Prostate gland (tissue), 2 donors: ENCODE measurements around the gene PRG2. TPM values are rescaled to one million over a fixed set of nuclear protein-coding genes. Genes with fewer than 3 reads are reported as not detected.

Experiments used
- DNase-seq: peaks from one replicate; pipeline ENCODE4 v3.0.0-alpha.2; 2019; ENCODE audit warnings: low spot score
- H3K27ac ChIP-seq, 2 donors: fragments of 200-600 bp; sonication (generic); 2 replicates each; pipeline ENCODE4 v1.5.1; 2017 to 2019
- H3K27me3 ChIP-seq: fragments of 200-600 bp; sonication (generic); replicated peaks from 2 replicates; pipeline ENCODE4 v1.5.1; 2019; ENCODE audit not compliant: insufficient read depth
- H3K36me3 ChIP-seq, 2 donors: fragments of 200-600 bp; sonication (generic); 1 replicate in 1 of 2; 2 replicates in 1 of 2; pipeline versions ENCODE4 v1.5.1 to v1.8.1; 2017 to 2019
- H3K4me1 ChIP-seq: fragments of 200-600 bp; sonication (generic); replicated peaks from 2 replicates; pipeline ENCODE4 v1.5.1; 2019
- H3K4me3 ChIP-seq, 2 donors: fragments of 200-600 bp; sonication (generic); 2 replicates each; pipeline ENCODE4 v1.5.1; 2017 to 2019
- H3K9me3 ChIP-seq: fragments of 200-600 bp; sonication (generic); 2 replicates; pipeline ENCODE4 v1.5.1; 2017
- POLR2A ChIP-seq: fragments of 450-650 bp; IDR thresholded peaks from one replicate; pipeline ENCODE4 v1.6.1; 2016; ENCODE audit warnings: antibody characterized with exemption, mild to moderate bottlenecking
- POLR2AphosphoS5 ChIP-seq: sonication (generic); formaldehyde crosslinking; IDR thresholded peaks from one replicate; pipeline ENCODE4 v1.6.1; 2017; ENCODE audit warnings: antibody characterized with exemption
- WGBS: methylation state at CpG from one replicate; pipeline ENCODE4 v1.1.5; 2018; 5-methylcytosine and 5-hydroxymethylcytosine counted together
- intact Hi-C: fragments of 100-400 bp; cut with DNase I; formaldehyde crosslinking; loops from one replicate; pipeline ENCODE4 v1.14.2; 2022
- total RNA-seq, 2 donors: library from RNA; depleted of rRNA; stranded (reverse); fragments of >200 nt; gene quantifications; one replicate each; pipeline ENCODE4 v1.1.0, GENCODE V29; 2016
- TF ChIP-seq, protein P1 (sequence below), 4 experiments: fragments of 200-600 bp in 2 of 4; fragments of 450-650 bp in 2 of 4; sonication (generic) in 2 of 4; IDR thresholded peaks; 1 replicate in 3 of 4; 2 replicates in 1 of 4; pipeline ENCODE4 v1.5.1; 2016 to 2019; ENCODE audit warnings: antibody characterized with exemption in 4 of 4, mild to moderate bottlenecking in 2 of 4, moderate library complexity in 2 of 4

The PRG2 gene
- total RNA-seq, 2 donors from 2014 or later, result 0.36 TPM; not detected in 1

- no peak for TF ChIP-seq POLR2A
- no peak for TF ChIP-seq POLR2AphosphoS5
- TF ChIP-seq, protein P1, sequence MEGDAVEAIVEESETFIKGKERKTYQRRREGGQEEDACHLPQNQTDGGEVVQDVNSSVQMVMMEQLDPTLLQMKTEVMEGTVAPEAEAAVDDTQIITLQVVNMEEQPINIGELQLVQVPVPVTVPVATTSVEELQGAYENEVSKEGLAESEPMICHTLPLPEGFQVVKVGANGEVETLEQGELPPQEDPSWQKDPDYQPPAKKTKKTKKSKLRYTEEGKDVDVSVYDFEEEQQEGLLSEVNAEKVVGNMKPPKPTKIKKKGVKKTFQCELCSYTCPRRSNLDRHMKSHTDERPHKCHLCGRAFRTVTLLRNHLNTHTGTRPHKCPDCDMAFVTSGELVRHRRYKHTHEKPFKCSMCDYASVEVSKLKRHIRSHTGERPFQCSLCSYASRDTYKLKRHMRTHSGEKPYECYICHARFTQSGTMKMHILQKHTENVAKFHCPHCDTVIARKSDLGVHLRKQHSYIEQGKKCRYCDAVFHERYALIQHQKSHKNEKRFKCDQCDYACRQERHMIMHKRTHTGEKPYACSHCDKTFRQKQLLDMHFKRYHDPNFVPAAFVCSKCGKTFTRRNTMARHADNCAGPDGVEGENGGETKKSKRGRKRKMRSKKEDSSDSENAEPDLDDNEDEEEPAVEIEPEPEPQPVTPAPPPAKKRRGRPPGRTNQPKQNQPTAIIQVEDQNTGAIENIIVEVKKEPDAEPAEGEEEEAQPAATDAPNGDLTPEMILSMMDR (IDR thresholded peaks at IDR 0.05), result no peak
- DNase-seq, result no peak
- Histone ChIP-seq H3K27ac (no peak overlapping the region), H3K4me1 (no peaks in the 10 kb centered on the region), H3K36me3 (no peaks in the 10 kb centered on the region), H3K4me3 (no peak overlapping the region), H3K9me3 (no peaks in the 10 kb centered on the region), H3K27me3 (peaks cover 5% of the 10 kb centered on the region)
- intact Hi-C loops, result no loop called here
Measured at GRCh38 chr11:57378186-57378585, 12.3 kb downstream of the PRG2 start.

- no peaks in the 10 kb centered on the region for H3K9me3 ChIP-seq
- H3K4me3 ChIP-seq, result no peak overlapping the region
- H3K27ac ChIP-seq, result no peak overlapping the region
- no peak for DNase-seq
- no peaks in the 10 kb centered on the region for H3K36me3 ChIP-seq
- TF ChIP-seq, protein P1 (IDR thresholded peaks at IDR 0.05), result no peak
- TF ChIP-seq POLR2A (no peak), POLR2AphosphoS5 (no peak)
- intact Hi-C loops, result no loop called here
- peaks cover 5% of the 10 kb centered on the region for H3K27me3 ChIP-seq
- WGBS, result 68% methylated on average over 5 of the region's 5 CpGs
- no peaks in the 10 kb centered on the region for H3K4me1 ChIP-seq
Measured at GRCh38 chr11:57377107-57377506, 13.3 kb downstream of the PRG2 start.

- Histone ChIP-seq H3K36me3 (no peaks in the 10 kb centered on the region), H3K4me1 (no peaks in the 10 kb centered on the region), H3K27me3 (peaks cover 5% of the 10 kb centered on the region), H3K27ac (no peak overlapping the region), H3K4me3 (no peak overlapping the region), H3K9me3 (no peaks in the 10 kb centered on the region)
- 43% methylated on average over 19 of the region's 26 CpGs for WGBS
- TF ChIP-seq POLR2A (no peak), POLR2AphosphoS5 (no peak)
- TF ChIP-seq, protein P1 (IDR thresholded peaks at IDR 0.05), result no peak
- DNase-seq, result no peak
- intact Hi-C loops, result no loop called here
Measured at GRCh38 chr11:57376095-57377090, 14.1 kb downstream of the PRG2 start.

DNA sequence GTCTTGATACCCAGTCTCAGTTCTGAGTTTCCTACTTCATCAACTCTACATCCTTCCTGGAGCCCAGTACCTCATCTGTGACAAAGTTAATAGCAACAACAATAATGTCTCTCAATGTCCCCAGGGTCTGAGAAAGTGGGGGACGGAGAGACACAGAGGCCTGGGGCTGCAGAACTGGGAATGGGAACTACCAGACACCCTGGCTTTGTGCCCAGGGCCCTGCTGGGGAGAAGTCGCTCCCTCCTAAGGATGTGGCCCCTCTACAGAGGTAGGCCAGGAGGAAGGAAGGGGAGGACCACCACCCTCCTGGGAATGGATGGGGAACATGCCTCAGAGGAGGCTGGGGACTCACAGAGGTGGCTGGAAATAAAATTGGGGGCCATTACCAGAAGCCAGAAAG, 15.0 kb downstream of the PRG2 start:
- no peaks in the 10 kb centered on the region for H3K4me1 ChIP-seq
- no peaks in the 10 kb centered on the region for H3K36me3 ChIP-seq
- H3K9me3 ChIP-seq, result no peaks in the 10 kb centered on the region
- no peak overlapping the region for H3K27ac ChIP-seq
- no peak overlapping the region for H3K4me3 ChIP-seq
- intact Hi-C loops, result no loop called here
- peaks cover 5% of the 10 kb centered on the region for H3K27me3 ChIP-seq
- TF ChIP-seq POLR2AphosphoS5, result no peak
- TF ChIP-seq POLR2A, result no peak
- TF ChIP-seq, protein P1 (IDR thresholded peaks at IDR 0.05), result no peak
- 75% methylated on average over 2 of the region's 2 CpGs for WGBS
- DNase-seq, result no peak

GRCh38 chr11:57374966-57375365, 15.5 kb downstream of the PRG2 start:
- H3K9me3 ChIP-seq, result no peaks in the 10 kb centered on the region
- no peaks in the 10 kb centered on the region for H3K36me3 ChIP-seq
- no peaks in the 10 kb centered on the region for H3K4me1 ChIP-seq
- intact Hi-C loops, result no loop called here
- TF ChIP-seq, protein P1 (IDR thresholded peaks at IDR 0.05), result no peak
- TF ChIP-seq POLR2A, result no peak
- no peak for TF ChIP-seq POLR2AphosphoS5
- peaks cover 5% of the 10 kb centered on the region for H3K27me3 ChIP-seq
- no peak for DNase-seq
- H3K27ac ChIP-seq, result no peak overlapping the region
- no peak overlapping the region for H3K4me3 ChIP-seq
- WGBS, result 92% methylated on average over 3 of the region's 3 CpGs
